K562 (cell line): Measurements from ENCODE around the gene MAP3K6. TPM values are rescaled to one million over a fixed set of nuclear protein-coding genes. Genes with fewer than 3 reads are reported as not detected.

ENCODE experiments used
- ATF1 ChIP-seq, 2 experiments: fragments of 450-650 bp in 1 of 2; IDR thresholded peaks; 2 replicates each; pipeline ENCODE4 v1.6.1; 2016; ENCODE audit warnings: missing compliant biosample characterization in 1 of 2, missing genetic modification characterization in 1 of 2
- CBX3 ChIP-seq, 2 experiments: IDR thresholded peaks; 1 replicate in 1 of 2; 2 replicates in 1 of 2; pipeline ENCODE4 v1.6.1; 2012; ENCODE audit warnings: inconsistent platforms in 2 of 2, low read length in 2 of 2, borderline replicate concordance in 1 of 2, control low read depth in 1 of 2
- CREB3L1 ChIP-seq: fragments of 450-650 bp; IDR thresholded peaks from 2 replicates; pipeline ENCODE4 v1.6.1; 2014; ENCODE audit warnings: low read depth, mild to moderate bottlenecking, moderate library complexity, borderline replicate concordance
- DPF2 ChIP-seq: fragments of 450-650 bp; IDR thresholded peaks from 2 replicates; pipeline ENCODE4 v1.6.1; 2016
- HNRNPK ChIP-seq: fragments of 200-400 bp; formaldehyde crosslinking; IDR thresholded peaks from one replicate; pipeline ENCODE4 v1.6.1; 2018; ENCODE audit warnings: mild to moderate bottlenecking, low read depth, low read length; ENCODE audit not compliant: poor library complexity, severe bottlenecking
- MBD1 ChIP-seq: fragments of 250-450 bp; sonication (Bioruptor Pico); IDR thresholded peaks from 2 replicates; pipeline ENCODE4 v1.8.0; 2022; ENCODE audit warnings: inconsistent platforms
- NR1H2 ChIP-seq: sonication (generic); formaldehyde crosslinking; IDR thresholded peaks from 2 replicates; pipeline ENCODE4 v1.4.0; 2020; ENCODE audit warnings: mild to moderate bottlenecking, missing genetic modification reagents
- NR2F6 ChIP-seq: fragments of 450-650 bp; formaldehyde crosslinking; IDR thresholded peaks from 2 replicates; pipeline ENCODE4 v1.4.0; 2020; ENCODE audit warnings: mild to moderate bottlenecking
- SAFB ChIP-seq: fragments of 200-400 bp; formaldehyde crosslinking; IDR thresholded peaks from 2 replicates; pipeline ENCODE4 v1.6.1; 2017; ENCODE audit warnings: low read depth, low read length, borderline replicate concordance
- SMARCA4 ChIP-seq: fragments of 450-650 bp; IDR thresholded peaks from 2 replicates; pipeline ENCODE4 v1.6.1; 2016
- SMARCB1 ChIP-seq: IDR thresholded peaks from 2 replicates; pipeline ENCODE4 v1.6.1; 2011; ENCODE audit warnings: improper control_type of control experiment, low read depth; ENCODE audit not compliant: insufficient read length
- SP2 ChIP-seq: IDR thresholded peaks from 2 replicates; pipeline ENCODE4 v1.6.1; 2011; ENCODE audit warnings: mild to moderate bottlenecking, low read depth, low read length, moderate library complexity; ENCODE audit not compliant: poor library complexity, severe bottlenecking; ENCODE audit errors: extremely low read depth
- SRSF3 ChIP-seq: fragments of 200-400 bp; formaldehyde crosslinking; IDR thresholded peaks from 2 replicates; pipeline ENCODE4 v1.6.1; 2016; ENCODE audit warnings: mild to moderate bottlenecking, low read length, moderate library complexity; ENCODE audit not compliant: insufficient read depth
- TCF3 ChIP-seq: sonication (generic); formaldehyde crosslinking; IDR thresholded peaks from 2 replicates; pipeline ENCODE4 v1.4.0; 2020; ENCODE audit warnings: mild to moderate bottlenecking, missing genetic modification reagents
- TFE3 ChIP-seq: fragments of 450-650 bp; formaldehyde crosslinking; IDR thresholded peaks from 2 replicates; pipeline ENCODE4 v1.4.0; 2020; ENCODE audit warnings: mild to moderate bottlenecking, mixed read lengths
- TRIM28 ChIP-seq: fragments of 450-650 bp; IDR thresholded peaks from 2 replicates; pipeline ENCODE4 v1.6.1; 2017
- XRCC5 ChIP-seq: fragments of 200-400 bp; formaldehyde crosslinking; IDR thresholded peaks from 2 replicates; pipeline ENCODE4 v1.6.1; 2017; ENCODE audit warnings: low read depth, mild to moderate bottlenecking, low read length
- ZNF57 ChIP-seq: fragments of 450-650 bp; formaldehyde crosslinking; IDR thresholded peaks from 2 replicates; pipeline ENCODE4 v1.4.0; 2020; ENCODE audit warnings: mild to moderate bottlenecking, moderate library complexity
- ZNF740 ChIP-seq, 3 experiments: fragments of 200-800 bp in 1 of 3; sonication (Bioruptor generic) in 1 of 3; sonication (generic) in 1 of 3; formaldehyde crosslinking in 1 of 3; IDR thresholded peaks; 2 replicates each; pipeline versions ENCODE4 v1.6.1 to v1.8.0; 2016 to 2022; ENCODE audit warnings: mild to moderate bottlenecking in 2 of 3, missing compliant biosample characterization in 2 of 3, missing genetic modification characterization in 2 of 3, missing genetic modification reagents in 1 of 3
- polyA plus RNA-seq, 8 experiments: library from polyadenylated mRNA; depleted of rRNA in 4 of 8; stranded (reverse) in 5 of 8; unstranded in 3 of 8; fragments of >200 nt; fragmentation: Nextera tagmentation in 2 of 8; fragmentation: Illumina TruSeq in 1 of 8; extraction: Ambion mirVana in 2 of 8; extraction: Trizol in 1 of 8; gene quantifications; 2 replicates each; pipeline versions ENCODE4 v1.2.1 to v1.2.3, GENCODE V29; 2011 to 2014; ENCODE audit warnings: inconsistent platforms in 1 of 8, missing spikeins in 1 of 8
- total RNA-seq, 7 experiments: library from RNA; depleted of rRNA in 6 of 7; stranded (reverse); fragments of >200 nt in 6 of 7; fragmentation: Illumina TruSeq in 2 of 7; extraction: Trizol in 2 of 7; gene quantifications; 2 replicates each; pipeline versions ENCODE4 v1.2.1 to v1.2.3, GENCODE V29; 2011 to 2021; ENCODE audit warnings: low replicate concordance in 1 of 7

MAP3K6 gene
- total and polyA plus RNA-seq, 9 of the 15 experiments (the other 6 are each of a cell fraction or from before 2014, with no cell fraction given): 0.99 to 21.9 (median 7.0) TPM

- TF ChIP-seq TFE3 (CRISPR knock-in tag) (no peak), HNRNPK (no peak), ATF1 (CRISPR knock-in tag; IDR thresholded peaks at IDR 0.05) (peak; percentile 67), ATF1 (tag; IDR thresholded peaks at IDR 0.05) (peak; percentile 98), NR2F6 (CRISPR knock-in tag) (no peak), SMARCA4 (peak; percentile 25; the same call in 1 of the 2 replicates), XRCC5 (no peak), NR1H2 (CRISPR knock-in tag) (no peak), SMARCB1 (no peak), TRIM28 (peak; percentile 93), ZNF57 (CRISPR knock-in tag) (no peak), CBX3 (IDR thresholded peaks at IDR 0.05; ENCODE audit: borderline replicate concordance in 1 of 2, low read length in 2 of 2) (peak in 1 of 2 experiments; percentile 52; a peak in 1 of 3 replicates), ZNF740 (CRISPR knock-in tag; IDR thresholded peaks at IDR 0.05) (no peak), ZNF740 (tag; IDR thresholded peaks at IDR 0.05) (peak in 1 of 2 experiments; percentile 71; a peak in 2 of 4 replicates), SAFB (peak; percentile 63; the same call in 1 of the 2 replicates), SRSF3 (no peak), DPF2 (no peak), MBD1 (CRISPR knock-in tag) (no peak), SP2 (peak; percentile 7), CREB3L1 (peak; percentile 81), TCF3 (no peak)
Observed at GRCh38 chr1:27392096-27392777, 25.5 kb upstream of the MAP3K6 start, which contains the start of gene GPR3 (continued).
